Measurements from ENCODE around the gene MRPL12. TPM values are rescaled to one million over a fixed set of nuclear protein-coding genes. Genes with fewer than 3 reads are reported as not detected.

MRPL12 gene
- total RNA-seq, 1 experiment from 2014 or later: 139 TPM

DNA sequence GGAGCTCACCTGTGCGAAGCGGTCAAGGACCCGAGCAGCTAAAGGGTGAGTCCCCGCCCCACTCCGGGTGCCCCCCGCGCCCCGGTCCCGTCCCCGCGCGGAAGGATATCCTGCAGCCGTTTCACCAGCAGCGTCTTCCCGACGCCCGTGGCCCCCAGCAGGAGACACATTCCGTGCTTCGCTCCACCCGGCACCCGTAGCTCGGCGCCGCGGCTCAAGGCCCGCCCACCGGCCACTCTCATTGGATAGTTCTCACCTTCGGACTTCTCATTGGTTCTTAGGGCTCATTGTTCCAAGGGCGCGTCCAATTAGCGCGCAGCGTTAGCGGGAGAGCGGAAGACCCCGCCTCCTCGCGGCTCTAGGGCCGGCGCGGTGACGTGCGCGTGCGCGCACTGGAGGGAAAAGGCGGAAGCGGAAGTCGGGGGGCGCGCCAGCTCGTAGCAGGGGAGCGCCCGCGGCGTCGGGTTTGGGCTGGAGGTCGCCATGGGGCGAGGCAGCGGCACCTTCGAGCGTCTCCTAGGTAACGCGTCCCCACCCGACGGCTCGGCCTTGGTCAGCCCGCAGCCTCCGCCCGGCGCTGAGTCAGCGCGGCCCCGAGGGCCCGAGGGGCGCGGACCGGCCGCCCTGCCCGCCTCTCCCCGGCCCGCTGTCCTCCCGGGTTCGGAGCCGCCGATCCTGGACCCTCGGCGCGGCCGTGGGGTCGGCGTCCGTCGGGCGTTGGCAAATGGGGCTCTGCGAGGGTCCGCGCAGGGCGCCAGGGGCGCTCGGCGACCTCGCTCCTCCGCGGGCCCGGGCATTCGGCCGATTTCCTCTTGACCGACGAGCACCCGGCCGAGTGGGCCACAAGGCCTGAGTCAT is 19.4 kb upstream of the MRPL12 start, which contains the start of the genes ARL16 and HGS (continued):
- TF ChIP-seq, protein P1, sequence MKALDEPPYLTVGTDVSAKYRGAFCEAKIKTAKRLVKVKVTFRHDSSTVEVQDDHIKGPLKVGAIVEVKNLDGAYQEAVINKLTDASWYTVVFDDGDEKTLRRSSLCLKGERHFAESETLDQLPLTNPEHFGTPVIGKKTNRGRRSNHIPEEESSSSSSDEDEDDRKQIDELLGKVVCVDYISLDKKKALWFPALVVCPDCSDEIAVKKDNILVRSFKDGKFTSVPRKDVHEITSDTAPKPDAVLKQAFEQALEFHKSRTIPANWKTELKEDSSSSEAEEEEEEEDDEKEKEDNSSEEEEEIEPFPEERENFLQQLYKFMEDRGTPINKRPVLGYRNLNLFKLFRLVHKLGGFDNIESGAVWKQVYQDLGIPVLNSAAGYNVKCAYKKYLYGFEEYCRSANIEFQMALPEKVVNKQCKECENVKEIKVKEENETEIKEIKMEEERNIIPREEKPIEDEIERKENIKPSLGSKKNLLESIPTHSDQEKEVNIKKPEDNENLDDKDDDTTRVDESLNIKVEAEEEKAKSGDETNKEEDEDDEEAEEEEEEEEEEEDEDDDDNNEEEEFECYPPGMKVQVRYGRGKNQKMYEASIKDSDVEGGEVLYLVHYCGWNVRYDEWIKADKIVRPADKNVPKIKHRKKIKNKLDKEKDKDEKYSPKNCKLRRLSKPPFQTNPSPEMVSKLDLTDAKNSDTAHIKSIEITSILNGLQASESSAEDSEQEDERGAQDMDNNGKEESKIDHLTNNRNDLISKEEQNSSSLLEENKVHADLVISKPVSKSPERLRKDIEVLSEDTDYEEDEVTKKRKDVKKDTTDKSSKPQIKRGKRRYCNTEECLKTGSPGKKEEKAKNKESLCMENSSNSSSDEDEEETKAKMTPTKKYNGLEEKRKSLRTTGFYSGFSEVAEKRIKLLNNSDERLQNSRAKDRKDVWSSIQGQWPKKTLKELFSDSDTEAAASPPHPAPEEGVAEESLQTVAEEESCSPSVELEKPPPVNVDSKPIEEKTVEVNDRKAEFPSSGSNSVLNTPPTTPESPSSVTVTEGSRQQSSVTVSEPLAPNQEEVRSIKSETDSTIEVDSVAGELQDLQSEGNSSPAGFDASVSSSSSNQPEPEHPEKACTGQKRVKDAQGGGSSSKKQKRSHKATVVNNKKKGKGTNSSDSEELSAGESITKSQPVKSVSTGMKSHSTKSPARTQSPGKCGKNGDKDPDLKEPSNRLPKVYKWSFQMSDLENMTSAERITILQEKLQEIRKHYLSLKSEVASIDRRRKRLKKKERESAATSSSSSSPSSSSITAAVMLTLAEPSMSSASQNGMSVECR (CRISPR knock-in tag; IDR thresholded peaks at IDR 0.05; ENCODE audit: borderline replicate concordance): peak; percentile 73; the same call in 1 of the 2 replicates
- TF ChIP-seq FOXJ3 (CRISPR knock-in tag; IDR thresholded peaks at IDR 0.05; ENCODE audit: borderline replicate concordance) (no peak), GTF2I (CRISPR knock-in tag; conservative IDR thresholded peaks at IDR 0.05) (no peak)

DNA sequence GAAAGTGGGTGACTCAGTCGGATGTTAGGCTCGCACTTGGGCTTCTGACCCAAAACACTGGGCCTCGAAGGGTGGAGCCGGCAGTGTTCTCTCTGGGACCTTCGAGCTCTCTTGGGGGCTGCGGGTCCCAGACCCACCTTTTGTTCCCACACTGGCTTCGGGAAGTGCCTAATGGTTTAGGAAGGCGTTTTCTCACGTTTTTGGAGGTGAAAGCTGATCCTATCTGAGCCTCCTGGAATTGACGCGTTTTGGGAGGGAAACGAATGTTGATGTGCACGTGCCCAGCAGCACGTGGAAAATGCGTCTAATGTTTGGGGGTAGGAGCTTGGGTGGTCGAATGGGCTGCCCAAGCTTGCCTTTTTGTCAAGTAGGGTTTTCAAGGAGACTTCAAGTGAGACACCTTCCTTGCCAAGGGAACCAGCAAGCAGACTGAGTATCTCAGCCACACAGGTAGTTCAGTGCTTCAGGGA is 18.7 kb upstream of the MRPL12 start:
- Mint-ChIP-seq H3K27ac (peak overlapping the region; percentile 84), H3K9me3 (no peaks in the 10 kb centered on the region), H3K36me3 (peaks cover 25% of the 10 kb centered on the region), H3K27me3 (ENCODE audit: low read depth) (no peaks in the 10 kb centered on the region; the same call in 1 of the 2 replicates), H3K4me1 (peaks cover 12% of the 10 kb centered on the region), H3K4me3 (peak overlapping the region; percentile 82)
- POLR2A ChIA-PET: interaction anchor here (1.2 kb wide), 1 partner anchor 19 kb away, joined by 3 read pairs; no protein-coding TSS in a partner anchor
- TF ChIP-seq, protein P2, sequence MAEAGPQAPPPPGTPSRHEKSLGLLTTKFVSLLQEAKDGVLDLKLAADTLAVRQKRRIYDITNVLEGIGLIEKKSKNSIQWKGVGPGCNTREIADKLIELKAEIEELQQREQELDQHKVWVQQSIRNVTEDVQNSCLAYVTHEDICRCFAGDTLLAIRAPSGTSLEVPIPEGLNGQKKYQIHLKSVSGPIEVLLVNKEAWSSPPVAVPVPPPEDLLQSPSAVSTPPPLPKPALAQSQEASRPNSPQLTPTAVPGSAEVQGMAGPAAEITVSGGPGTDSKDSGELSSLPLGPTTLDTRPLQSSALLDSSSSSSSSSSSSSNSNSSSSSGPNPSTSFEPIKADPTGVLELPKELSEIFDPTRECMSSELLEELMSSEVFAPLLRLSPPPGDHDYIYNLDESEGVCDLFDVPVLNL (CRISPR knock-in tag; IDR thresholded peaks at IDR 0.05; ENCODE audit: borderline replicate concordance, low read depth): no peak
- TF ChIP-seq RELA (CRISPR knock-in tag; IDR thresholded peaks at IDR 0.05; ENCODE audit: borderline replicate concordance) (0 out of 2 replicates have a peak, but pooled peaks have one; percentile 5), SMAD3 (CRISPR knock-in tag; IDR thresholded peaks at IDR 0.05; ENCODE audit: borderline replicate concordance) (0 out of 2 replicates have a peak, but pooled peaks have one; percentile 50)
- ATAC-seq: no peak
- DNase-seq (ENCODE audit: low spot score): no peak
- CTCF ChIA-PET: interaction anchor here (1.1 to 2.7 kb wide), 6 partner anchors 9 to 185 kb away, joined by 3 to 15 read pairs (median 6); partner anchors contain the start of gene MRPL12

DNA sequence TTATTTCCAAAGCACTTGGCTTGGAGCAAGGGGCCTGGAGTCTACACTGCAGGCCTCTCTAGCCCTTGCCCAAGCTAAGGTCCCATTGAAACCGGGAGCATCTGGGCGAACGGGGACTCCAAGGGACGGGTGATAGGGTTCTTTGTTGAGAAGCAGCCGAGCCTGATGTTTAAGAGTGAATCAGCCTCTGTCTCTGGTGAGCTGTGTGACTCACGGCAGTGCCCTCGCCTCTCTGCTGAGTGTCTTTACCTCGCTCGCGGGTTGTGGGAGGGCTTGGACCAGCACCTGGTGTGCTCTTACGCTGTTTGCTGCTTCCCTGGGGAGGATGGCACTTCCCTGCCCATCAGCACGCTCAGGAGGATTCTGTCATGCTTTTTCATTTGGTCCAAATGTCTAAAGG is 18.1 kb upstream of the MRPL12 start:
- DNase-seq (ENCODE audit: low spot score): no peak
- no peak for ATAC-seq
- no peak for TF ChIP-seq GTF2I (CRISPR knock-in tag; conservative IDR thresholded peaks at IDR 0.05)
- TF ChIP-seq, protein P3, sequence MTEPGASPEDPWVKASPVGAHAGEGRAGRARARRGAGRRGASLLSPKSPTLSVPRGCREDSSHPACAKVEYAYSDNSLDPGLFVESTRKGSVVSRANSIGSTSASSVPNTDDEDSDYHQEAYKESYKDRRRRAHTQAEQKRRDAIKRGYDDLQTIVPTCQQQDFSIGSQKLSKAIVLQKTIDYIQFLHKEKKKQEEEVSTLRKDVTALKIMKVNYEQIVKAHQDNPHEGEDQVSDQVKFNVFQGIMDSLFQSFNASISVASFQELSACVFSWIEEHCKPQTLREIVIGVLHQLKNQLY (CRISPR knock-in tag; IDR thresholded peaks at IDR 0.05): no peak
- TF ChIP-seq, protein P4, sequence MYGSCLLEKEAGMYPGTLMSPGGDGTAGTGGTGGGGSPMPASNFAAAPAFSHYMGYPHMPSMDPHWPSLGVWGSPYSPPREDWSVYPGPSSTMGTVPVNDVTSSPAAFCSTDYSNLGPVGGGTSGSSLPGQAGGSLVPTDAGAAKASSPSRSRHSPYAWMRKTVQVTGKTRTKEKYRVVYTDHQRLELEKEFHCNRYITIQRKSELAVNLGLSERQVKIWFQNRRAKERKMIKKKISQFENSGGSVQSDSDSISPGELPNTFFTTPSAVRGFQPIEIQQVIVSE (CRISPR knock-in tag; IDR thresholded peaks at IDR 0.05; ENCODE audit: borderline replicate concordance): no peak
- TF ChIP-seq NFATC4 (CRISPR knock-in tag; IDR thresholded peaks at IDR 0.05): no peak
- TF ChIP-seq, protein P5, sequence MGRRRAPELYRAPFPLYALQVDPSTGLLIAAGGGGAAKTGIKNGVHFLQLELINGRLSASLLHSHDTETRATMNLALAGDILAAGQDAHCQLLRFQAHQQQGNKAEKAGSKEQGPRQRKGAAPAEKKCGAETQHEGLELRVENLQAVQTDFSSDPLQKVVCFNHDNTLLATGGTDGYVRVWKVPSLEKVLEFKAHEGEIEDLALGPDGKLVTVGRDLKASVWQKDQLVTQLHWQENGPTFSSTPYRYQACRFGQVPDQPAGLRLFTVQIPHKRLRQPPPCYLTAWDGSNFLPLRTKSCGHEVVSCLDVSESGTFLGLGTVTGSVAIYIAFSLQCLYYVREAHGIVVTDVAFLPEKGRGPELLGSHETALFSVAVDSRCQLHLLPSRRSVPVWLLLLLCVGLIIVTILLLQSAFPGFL (CRISPR knock-in tag; IDR thresholded peaks at IDR 0.05; ENCODE audit: borderline replicate concordance): no peak
- POLR2A ChIA-PET: no interaction called here
- peak overlapping the region; percentile 27; the same call in 1 of the 2 replicates for H3K27ac Mint-ChIP-seq
- CTCF ChIA-PET: interaction anchor here (1.0 to 2.7 kb wide), 4 partner anchors 9 to 184 kb away, joined by 5 to 9 read pairs (median 6); partner anchors contain the start of gene MRPL12
- no peaks in the 10 kb centered on the region for H3K9me3 Mint-ChIP-seq
- H3K27me3 Mint-ChIP-seq (ENCODE audit: low read depth): no peaks in the 10 kb centered on the region; the same call in 1 of the 2 replicates
- H3K4me1 Mint-ChIP-seq: peaks cover 12% of the 10 kb centered on the region
- H3K4me3 Mint-ChIP-seq: peak overlapping the region; percentile 82
- H3K36me3 Mint-ChIP-seq: peaks cover 31% of the 10 kb centered on the region

Measured in WTC11 (cell line).